Measurements from ENCODE around the gene LIMS1.
"Not testable (repeated sequence)": the region's sequence is repeated elsewhere in the genome, so short reads cannot be mapped to it uniquely, and the experiment has no call there.

LIMS1 gene

DNA sequence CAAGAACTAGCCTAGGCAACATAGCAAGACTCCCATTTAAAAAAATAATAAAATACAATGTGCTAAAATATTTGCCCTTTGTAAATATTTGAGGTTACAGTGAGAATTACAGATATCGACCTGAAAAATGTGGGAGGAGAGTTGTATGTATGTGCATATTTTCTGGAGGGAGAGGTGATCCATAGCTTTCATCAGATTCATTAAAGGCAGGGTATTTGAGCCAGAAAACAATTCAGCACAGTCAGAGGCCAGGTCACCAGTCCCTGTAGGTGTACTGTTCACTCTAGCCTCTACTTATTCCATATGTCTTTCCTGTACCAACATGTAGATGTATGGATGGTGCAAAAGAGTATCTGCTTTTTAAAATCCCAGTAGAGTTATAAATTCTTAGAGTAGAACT, 136.0 kb downstream of the LIMS1 start:
- not testable (repeated sequence) for H3K27me3 Mint-ChIP-seq (ENCODE audit: low read depth); H3K9me3 Mint-ChIP-seq; H3K4me3 Mint-ChIP-seq; H3K36me3 Mint-ChIP-seq (ENCODE audit: low read depth); DNase-seq (ENCODE audit: low spot score); H3K27ac Mint-ChIP-seq; H3K4me1 Mint-ChIP-seq (ENCODE audit: low read depth)

DNA sequence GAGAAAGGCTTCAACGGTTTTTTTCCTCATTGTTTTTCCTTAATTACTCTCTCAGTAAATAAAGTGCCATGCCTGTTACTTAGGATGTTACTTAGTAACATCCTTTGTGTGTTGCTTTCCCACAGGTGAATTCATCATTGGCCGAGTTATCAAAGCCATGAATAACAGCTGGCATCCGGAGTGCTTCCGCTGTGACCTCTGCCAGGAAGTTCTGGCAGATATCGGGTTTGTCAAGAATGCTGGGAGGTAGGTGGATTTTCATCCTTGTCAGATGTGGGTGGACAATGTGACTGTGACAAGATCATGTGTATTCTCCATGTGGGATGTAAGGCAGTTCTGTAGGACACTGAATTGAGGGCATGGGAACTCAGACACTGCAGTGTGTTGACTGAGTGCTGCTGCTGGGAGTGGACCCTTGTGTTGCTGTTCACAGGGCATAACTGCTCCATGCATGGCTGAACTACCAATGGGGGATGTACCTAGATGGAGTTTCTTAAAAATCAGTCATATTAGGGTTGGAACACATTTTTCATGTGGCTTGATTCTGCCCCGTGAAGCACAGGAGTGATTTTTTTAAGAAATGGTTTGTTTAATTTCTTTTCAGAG, 138.0 kb downstream of the LIMS1 start:
- not testable (repeated sequence) for DNase-seq (ENCODE audit: low spot score); H3K4me1 Mint-ChIP-seq (ENCODE audit: low read depth); H3K4me3 Mint-ChIP-seq; H3K27ac Mint-ChIP-seq; H3K27me3 Mint-ChIP-seq (ENCODE audit: low read depth); H3K9me3 Mint-ChIP-seq
- peaks cover 11% of the 10 kb centered on the region for H3K36me3 Mint-ChIP-seq (ENCODE audit: low read depth)

DNA sequence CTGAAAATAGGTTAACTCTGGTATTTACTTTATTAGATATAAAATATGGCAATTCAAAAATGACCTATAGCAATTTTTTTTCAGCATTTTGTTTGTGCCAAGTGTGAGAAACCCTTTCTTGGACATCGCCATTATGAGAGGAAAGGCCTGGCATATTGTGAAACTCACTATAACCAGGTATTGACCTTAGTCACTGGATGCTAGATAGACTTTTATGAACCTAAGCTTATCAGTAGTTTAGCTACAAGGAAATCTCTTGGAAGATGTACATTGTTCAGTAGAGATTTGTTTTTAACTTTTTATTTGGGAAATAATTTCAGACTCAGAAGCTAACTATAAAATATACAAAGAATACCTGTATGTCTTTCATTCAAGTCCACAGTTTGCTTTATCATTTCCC, 142.3 kb downstream of the LIMS1 start:
- not testable (repeated sequence) for H3K27me3 Mint-ChIP-seq (ENCODE audit: low read depth); H3K4me3 Mint-ChIP-seq; DNase-seq (ENCODE audit: low spot score); H3K9me3 Mint-ChIP-seq; H3K27ac Mint-ChIP-seq
- Mint-ChIP-seq H3K36me3 (ENCODE audit: low read depth) (peaks cover 27% of the 10 kb centered on the region), H3K4me1 (ENCODE audit: low read depth) (peaks cover 12% of the 10 kb centered on the region)

DNA sequence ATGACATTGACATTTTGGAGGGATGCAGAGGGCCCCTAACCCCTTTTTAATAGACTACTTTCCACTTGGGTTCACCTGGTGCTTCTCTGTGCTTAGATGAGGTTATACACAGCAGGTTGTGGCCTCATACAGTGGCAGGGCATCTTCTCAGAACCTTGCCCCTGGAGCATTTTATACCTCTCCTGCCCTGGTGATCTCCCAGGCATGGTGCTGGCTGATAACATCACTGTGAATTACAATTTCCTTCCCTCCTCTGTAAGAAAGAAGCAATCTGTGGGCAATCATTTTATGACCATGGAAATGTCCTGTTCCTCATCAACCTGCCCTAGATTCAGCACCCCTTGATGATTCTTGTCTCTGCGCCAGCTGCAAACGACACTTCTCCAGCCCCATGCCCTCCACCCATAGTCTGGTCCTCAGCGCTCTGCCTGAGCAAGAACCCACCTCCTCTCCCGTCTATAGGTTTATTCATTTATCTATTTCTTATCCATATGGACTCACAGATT, 143.0 kb downstream of the LIMS1 start:
- Mint-ChIP-seq H3K4me1 (ENCODE audit: low read depth) (peaks cover 12% of the 10 kb centered on the region), H3K36me3 (ENCODE audit: low read depth) (peaks cover 29% of the 10 kb centered on the region)
- not testable (repeated sequence) for H3K4me3 Mint-ChIP-seq; H3K9me3 Mint-ChIP-seq; DNase-seq (ENCODE audit: low spot score); H3K27ac Mint-ChIP-seq; H3K27me3 Mint-ChIP-seq (ENCODE audit: low read depth)

DNA sequence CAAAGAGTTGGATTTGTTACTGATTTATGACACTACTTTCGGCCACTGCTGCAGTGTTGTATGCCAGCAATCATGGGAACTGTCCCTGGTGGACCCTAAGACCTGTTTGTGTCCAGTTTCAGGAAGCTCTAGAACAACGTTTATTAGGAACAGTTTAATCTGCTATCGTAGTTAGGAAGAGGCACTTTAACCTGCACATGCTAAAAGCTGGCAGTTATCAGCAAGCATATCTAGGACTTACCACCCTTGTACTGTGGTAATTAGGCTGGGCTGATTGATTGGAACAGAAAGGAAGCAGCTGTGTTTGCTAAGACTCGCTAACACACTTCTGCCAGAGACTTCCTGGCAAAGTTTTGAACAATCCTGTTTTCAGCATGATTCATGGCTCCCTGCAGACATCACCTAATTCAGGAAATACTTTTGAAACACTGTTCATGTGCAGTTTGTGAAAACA, 144.0 kb downstream of the LIMS1 start:
- DNase-seq (ENCODE audit: low spot score) = not testable (repeated sequence)
- H3K27ac Mint-ChIP-seq = peak overlapping the region; percentile 35

DNA sequence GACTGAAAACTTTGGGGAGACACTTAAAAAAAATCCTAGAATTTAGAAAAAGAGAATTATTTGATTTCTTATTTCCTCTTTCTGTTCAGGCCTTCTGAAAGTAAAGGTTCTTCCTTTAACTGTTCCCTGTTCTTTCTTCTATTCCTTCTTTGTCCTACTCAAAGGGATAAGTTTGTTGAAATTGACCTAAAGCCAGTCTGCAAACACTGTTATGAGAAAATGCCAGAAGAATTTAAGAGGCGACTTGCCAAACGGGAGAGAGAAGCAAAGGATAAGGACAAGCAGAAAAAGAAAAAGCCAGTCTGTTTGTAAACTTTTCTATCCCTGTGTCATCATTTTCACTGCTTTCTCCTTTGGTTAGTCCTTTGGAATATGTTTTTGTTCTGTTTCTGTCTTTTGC, 146.5 kb downstream of the LIMS1 start:
- peaks cover 23% of the 10 kb centered on the region for H3K36me3 Mint-ChIP-seq (ENCODE audit: low read depth)
- not testable (repeated sequence) for H3K27me3 Mint-ChIP-seq (ENCODE audit: low read depth)

More for the DNA sequence above, 144.0 kb downstream of the LIMS1 start:
- Mint-ChIP-seq H3K4me3 (peak overlapping the region; percentile 33), H3K36me3 (ENCODE audit: low read depth) (peaks cover 27% of the 10 kb centered on the region), H3K4me1 (ENCODE audit: low read depth) (peaks cover 12% of the 10 kb centered on the region)
- H3K27me3 Mint-ChIP-seq (ENCODE audit: low read depth); H3K9me3 Mint-ChIP-seq: not testable (repeated sequence)

DNA sequence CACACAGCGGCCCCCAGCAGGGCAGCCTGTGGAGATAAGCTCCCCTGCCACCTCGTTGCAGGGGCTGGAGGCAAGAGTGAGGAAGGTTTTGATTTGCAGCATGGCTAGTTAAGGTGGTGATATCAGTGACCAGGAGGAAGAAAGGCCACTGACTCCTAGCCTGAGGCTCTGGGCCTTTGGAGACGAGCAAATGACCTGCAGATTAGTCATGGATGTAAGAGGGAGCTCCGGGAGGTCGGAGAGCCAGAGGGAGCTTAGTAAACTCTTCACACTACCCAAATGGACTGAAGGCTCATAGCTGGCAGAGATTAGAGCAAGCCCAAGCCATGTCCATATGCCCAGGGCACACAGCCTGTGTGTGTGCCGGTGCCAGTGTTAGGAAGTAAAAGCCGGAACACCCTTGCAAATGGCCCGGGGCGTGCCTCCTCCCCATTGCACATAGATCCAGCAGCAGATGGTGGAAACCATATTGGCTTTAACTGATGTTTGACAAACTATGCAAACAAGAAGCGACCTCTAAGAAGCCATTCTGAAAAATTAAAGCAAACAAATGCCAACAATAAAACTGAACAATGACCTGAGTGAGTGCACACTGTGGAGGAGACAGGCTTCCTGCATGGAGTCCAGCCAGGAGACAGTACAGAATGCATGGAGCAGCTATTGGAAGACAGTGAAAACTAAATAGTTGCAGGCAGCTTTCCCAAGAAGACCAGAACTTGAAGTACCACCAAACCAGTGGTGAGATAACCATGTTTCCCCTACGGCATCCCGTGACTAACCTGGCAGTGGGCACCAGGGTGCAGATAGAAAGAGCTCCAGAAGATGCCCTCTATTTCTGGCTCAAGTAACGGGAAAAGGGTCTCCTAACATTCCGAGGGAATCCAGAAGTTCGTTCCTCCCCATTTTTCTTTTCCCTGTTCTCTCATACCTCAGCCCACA, 154.8 kb downstream of the LIMS1 start:
- not testable (repeated sequence) for H3K9me3 Mint-ChIP-seq; H3K27ac Mint-ChIP-seq; H3K4me3 Mint-ChIP-seq; H3K27me3 Mint-ChIP-seq (ENCODE audit: low read depth); DNase-seq (ENCODE audit: low spot score); H3K4me1 Mint-ChIP-seq (ENCODE audit: low read depth); H3K36me3 Mint-ChIP-seq (ENCODE audit: low read depth)

More for the DNA sequence above, 146.5 kb downstream of the LIMS1 start:
- DNase-seq (ENCODE audit: low spot score); H3K4me3 Mint-ChIP-seq; H3K27ac Mint-ChIP-seq; H3K9me3 Mint-ChIP-seq: not testable (repeated sequence)
- peaks cover 12% of the 10 kb centered on the region for H3K4me1 Mint-ChIP-seq (ENCODE audit: low read depth)

DNA sequence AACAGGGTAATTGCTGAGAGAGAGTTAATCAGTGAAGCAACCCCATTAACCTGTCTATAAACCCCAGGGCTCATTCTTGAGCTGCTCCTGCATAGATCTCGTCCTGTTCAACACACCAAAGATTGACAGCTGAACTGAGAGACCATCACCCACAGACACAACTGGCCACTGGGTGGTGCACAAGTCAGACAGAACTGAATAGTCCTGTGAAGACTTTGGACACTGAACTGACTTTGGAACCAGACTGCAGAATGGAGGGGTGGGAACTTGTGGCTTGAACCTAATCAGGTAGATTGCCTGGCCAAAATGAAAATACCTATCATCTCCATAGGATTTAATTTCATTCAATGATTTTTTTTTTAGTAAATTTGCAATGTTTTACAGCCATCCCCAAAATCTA, 155.7 kb downstream of the LIMS1 start:
- H3K36me3 Mint-ChIP-seq (ENCODE audit: low read depth); H3K4me1 Mint-ChIP-seq (ENCODE audit: low read depth); H3K4me3 Mint-ChIP-seq; H3K27me3 Mint-ChIP-seq (ENCODE audit: low read depth); H3K9me3 Mint-ChIP-seq; H3K27ac Mint-ChIP-seq; DNase-seq (ENCODE audit: low spot score): not testable (repeated sequence)

DNA sequence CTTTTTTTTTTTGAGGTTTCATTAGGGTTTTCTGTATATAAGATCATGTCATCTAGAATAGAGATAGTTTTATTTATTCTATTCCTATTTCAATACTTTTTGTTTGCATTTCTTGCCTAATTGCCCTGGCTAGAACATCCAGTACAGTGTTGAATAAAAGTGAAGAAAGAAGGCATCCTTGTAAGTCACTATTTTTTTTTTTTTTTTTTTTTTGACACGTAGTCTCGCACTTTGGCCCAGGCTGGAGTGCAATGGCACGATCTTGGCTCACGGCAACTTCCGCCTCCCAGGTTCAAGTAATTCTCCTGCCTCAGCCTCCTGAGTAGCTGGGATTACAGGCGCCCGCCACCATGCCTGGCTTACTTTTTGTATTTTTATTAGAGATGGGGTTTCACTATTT, 157.2 kb downstream of the LIMS1 start:
- no peak overlapping the region for H3K4me3 Mint-ChIP-seq
- H3K27ac Mint-ChIP-seq = no peak overlapping the region
- no peak for DNase-seq (ENCODE audit: low spot score)
- peaks cover 2% of the 10 kb centered on the region for H3K36me3 Mint-ChIP-seq (ENCODE audit: low read depth)
- no peaks in the 10 kb centered on the region for H3K9me3 Mint-ChIP-seq
- H3K27me3 Mint-ChIP-seq (ENCODE audit: low read depth) = no peaks in the 10 kb centered on the region
- H3K4me1 Mint-ChIP-seq (ENCODE audit: low read depth) = no peaks in the 10 kb centered on the region

DNA sequence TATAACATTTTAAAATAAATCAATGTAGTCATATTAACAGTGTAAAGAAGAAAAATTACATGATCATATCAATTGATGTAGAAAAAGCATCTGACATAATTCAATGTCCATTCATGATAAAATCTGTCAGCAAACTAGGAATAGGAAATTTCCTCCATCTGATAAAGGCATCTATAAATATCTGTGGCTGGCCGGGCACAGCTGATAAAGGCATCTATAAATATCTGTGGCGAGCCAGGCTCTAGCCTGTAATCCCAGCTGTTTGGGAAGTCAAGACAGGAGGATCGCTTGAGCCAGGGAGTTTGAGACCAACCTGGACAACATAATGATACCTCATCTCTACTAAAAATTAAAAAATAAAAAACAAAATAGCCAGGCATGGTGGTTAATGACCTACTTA, 166.9 kb downstream of the LIMS1 start:
- no peak for DNase-seq (ENCODE audit: low spot score)
- Mint-ChIP-seq H3K4me1 (ENCODE audit: low read depth) (peaks cover 5% of the 10 kb centered on the region), H3K27me3 (ENCODE audit: low read depth) (peaks cover 9% of the 10 kb centered on the region), H3K4me3 (no peak overlapping the region), H3K36me3 (ENCODE audit: low read depth) (no peaks in the 10 kb centered on the region), H3K9me3 (no peaks in the 10 kb centered on the region), H3K27ac (no peak overlapping the region)

DNA sequence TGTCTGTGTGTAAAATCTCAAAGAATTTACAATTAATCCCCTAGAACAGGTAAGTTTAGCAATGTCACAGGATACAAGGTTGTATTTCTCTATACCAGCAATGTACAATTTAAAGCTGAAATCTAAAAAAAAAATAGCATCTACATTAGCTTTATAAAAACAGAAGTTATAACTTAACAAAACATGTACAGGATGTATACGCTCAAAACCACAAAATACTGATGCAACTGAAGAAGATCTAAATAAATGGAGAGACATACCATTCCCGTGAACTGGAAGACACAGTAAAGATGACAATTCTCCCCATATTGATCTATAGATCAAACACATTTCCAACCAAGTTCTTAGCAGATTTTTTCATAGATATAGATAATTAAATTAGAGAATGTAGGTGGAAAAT, 167.5 kb downstream of the LIMS1 start:
- Mint-ChIP-seq H3K27ac (no peak overlapping the region), H3K9me3 (no peaks in the 10 kb centered on the region), H3K36me3 (ENCODE audit: low read depth) (no peaks in the 10 kb centered on the region), H3K4me3 (no peak overlapping the region), H3K27me3 (ENCODE audit: low read depth) (peaks cover 9% of the 10 kb centered on the region), H3K4me1 (ENCODE audit: low read depth) (peaks cover 5% of the 10 kb centered on the region)
- no peak for DNase-seq (ENCODE audit: low spot score)

DNA sequence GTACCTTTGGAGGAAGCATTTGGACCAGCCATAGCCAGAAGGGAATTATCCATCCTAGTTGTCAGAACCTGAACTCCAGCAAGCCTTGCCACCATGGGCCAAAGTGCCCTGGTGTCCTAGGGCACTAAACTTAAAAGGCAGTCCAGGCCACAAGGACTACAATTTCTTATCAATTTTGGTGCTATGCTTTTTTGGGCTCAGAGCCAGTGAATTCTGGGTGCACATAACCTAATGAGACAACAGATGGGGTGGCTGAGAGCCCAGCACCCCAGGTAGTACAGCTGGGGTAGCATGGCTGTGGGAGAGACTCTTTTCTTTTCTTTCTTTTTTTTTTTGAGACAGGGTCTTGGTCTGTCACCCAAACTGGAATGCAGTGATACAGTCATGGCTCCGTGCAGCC, 170.6 kb downstream of the LIMS1 start:
- DNase-seq (ENCODE audit: low spot score) = no peak
- Mint-ChIP-seq H3K27ac (no peak overlapping the region), H3K4me3 (no peak overlapping the region), H3K4me1 (ENCODE audit: low read depth) (peaks cover 5% of the 10 kb centered on the region), H3K9me3 (peaks cover 12% of the 10 kb centered on the region), H3K27me3 (ENCODE audit: low read depth) (peaks cover 13% of the 10 kb centered on the region), H3K36me3 (ENCODE audit: low read depth) (peaks cover 8% of the 10 kb centered on the region)

DNA sequence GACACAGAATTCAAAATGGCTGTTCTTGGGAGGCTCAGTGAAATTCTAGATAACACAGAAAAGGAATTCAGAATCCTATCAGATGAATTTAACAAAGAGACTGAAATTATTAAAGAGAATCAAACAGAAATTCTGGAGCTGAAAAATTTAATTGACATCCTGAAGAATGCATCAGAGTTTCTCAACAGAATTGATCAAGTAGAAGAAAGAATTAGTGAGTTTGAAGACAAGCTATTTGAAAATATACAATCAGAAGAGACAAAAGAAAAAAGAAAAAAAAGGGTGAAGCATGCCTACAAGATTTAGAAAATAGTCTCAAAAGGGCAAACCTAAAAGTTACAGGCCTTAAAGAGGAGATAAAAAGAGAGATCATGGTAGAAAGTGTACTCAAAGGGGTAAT, 173.0 kb downstream of the LIMS1 start:
- Mint-ChIP-seq H3K36me3 (ENCODE audit: low read depth) (peaks cover 8% of the 10 kb centered on the region), H3K9me3 (peaks cover 12% of the 10 kb centered on the region), H3K27me3 (ENCODE audit: low read depth) (peaks cover 10% of the 10 kb centered on the region), H3K27ac (no peak overlapping the region), H3K4me3 (no peak overlapping the region), H3K4me1 (ENCODE audit: low read depth) (no peaks in the 10 kb centered on the region)
- DNase-seq (ENCODE audit: low spot score) = no peak

DNA sequence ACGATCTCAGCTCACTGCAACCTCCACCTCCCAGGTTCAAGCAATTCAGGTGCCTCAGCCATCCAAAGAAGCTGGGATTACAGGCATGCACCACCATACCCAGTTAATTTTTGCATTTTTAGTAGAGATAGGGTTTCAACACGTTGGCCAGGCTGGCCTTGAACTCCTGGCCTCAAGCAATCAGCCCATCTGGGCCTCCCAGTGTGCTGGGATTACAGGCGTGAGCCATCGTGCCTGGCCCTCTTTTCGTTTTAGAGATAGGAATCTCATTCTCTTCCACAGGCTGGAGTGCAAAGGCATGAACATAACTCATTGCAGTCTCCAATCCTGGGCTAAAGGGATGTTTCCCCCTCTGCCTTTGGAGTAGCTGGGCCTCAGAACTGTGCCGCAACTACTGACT, 182.7 kb downstream of the LIMS1 start:
- H3K36me3 Mint-ChIP-seq (ENCODE audit: low read depth); DNase-seq (ENCODE audit: low spot score); H3K4me3 Mint-ChIP-seq; H3K9me3 Mint-ChIP-seq; H3K4me1 Mint-ChIP-seq (ENCODE audit: low read depth); H3K27ac Mint-ChIP-seq; H3K27me3 Mint-ChIP-seq (ENCODE audit: low read depth): not testable (repeated sequence)
